GM12892 (cell line): Measurements from ENCODE around the gene P2RX1.

ENCODE experiments used
- DNase-seq: peaks from one replicate; pipeline ENCODE4 v3.0.0; 2011; ENCODE audit not compliant: insufficient read length
- FAIRE-seq: peaks from 2 replicates; lab custom pipeline; 2011; peaks lifted over from hg19 to GRCh38; lab: Jason Lieb, UNC
- POLR2A ChIP-seq: IDR thresholded peaks from 2 replicates; pipeline ENCODE4 v1.6.1; 2011; ENCODE audit warnings: low read depth, low read length, control low read depth
- POLR2AphosphoS5 ChIP-seq: IDR thresholded peaks from 2 replicates; pipeline ENCODE4 v1.6.1; 2011; ENCODE audit warnings: low read depth, low read length, control low read depth
- TAF1 ChIP-seq: IDR thresholded peaks from 2 replicates; pipeline ENCODE4 v1.6.1; 2011; ENCODE audit warnings: low read depth, mild to moderate bottlenecking, control low read depth, low read length, borderline replicate concordance

Gene P2RX1

DNA sequence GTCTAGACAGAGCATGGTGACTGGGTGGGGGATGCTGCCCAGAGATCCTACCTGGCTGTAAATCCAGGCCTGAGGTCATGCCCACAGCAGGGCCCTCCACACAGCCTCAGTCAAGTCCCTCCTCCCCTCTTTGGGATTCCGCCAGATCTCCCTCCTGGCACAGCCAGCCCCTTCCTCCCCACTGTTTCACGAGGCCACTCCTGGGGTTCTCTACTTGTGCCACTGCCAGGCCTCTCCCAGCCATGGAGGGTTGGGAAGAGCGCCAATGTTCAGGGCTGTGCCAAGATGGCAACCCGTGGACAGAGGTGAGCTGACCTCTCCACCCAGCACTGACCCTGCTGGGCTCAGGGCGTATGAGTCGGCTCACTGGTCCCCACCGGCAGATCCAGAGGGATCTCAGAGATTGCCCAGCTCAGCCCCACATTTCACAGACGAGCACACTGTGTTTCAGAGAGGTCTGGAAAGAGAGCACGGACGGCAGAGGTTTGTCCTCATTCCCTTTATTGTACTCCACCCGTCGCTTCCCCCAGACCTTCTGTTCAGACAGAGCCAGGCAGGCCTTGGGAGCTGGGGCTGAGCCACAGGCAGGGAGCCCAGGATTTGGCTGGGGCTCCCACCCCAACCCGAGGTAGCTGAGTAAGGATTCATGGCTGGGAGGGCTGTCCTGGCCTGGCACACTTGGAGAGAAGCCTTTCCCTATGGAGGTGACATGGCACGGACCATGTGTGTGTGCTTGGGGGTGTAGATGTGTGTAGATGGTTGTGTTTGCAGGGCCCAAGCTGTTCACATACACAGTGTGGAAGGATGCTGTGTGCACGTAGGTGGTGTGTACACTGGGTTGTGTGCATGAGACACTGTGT lies 19.9 kb downstream of the P2RX1 start:
- no peak for FAIRE-seq
- TF ChIP-seq POLR2AphosphoS5 (no peak), POLR2A (no peak)
- DNase-seq = no peak

GRCh38 chr17:3895354-3895753 lies 20.9 kb downstream of the P2RX1 start:
- no peak for FAIRE-seq
- no peak for TF ChIP-seq TAF1
- TF ChIP-seq POLR2A = no peak
- no peak for TF ChIP-seq POLR2AphosphoS5
- no peak for DNase-seq

- TF ChIP-seq TAF1 (no peak), POLR2A (no peak), POLR2AphosphoS5 (no peak)
- FAIRE-seq = no peak
- no peak for DNase-seq
Observed at GRCh38 chr17:3894911-3895343, 21.3 kb downstream of the P2RX1 start.

GRCh38 chr17:3894188-3894587 lies 22.1 kb downstream of the P2RX1 start:
- no peak for FAIRE-seq
- no peak for DNase-seq
- TF ChIP-seq POLR2AphosphoS5 (no peak), POLR2A (no peak), TAF1 (no peak)

GRCh38 chr17:3893720-3894116 lies 22.5 kb downstream of the P2RX1 start:
- TF ChIP-seq POLR2A (no peak), POLR2AphosphoS5 (no peak), TAF1 (no peak)
- FAIRE-seq (no peak), DNase-seq (no peak)

DNA sequence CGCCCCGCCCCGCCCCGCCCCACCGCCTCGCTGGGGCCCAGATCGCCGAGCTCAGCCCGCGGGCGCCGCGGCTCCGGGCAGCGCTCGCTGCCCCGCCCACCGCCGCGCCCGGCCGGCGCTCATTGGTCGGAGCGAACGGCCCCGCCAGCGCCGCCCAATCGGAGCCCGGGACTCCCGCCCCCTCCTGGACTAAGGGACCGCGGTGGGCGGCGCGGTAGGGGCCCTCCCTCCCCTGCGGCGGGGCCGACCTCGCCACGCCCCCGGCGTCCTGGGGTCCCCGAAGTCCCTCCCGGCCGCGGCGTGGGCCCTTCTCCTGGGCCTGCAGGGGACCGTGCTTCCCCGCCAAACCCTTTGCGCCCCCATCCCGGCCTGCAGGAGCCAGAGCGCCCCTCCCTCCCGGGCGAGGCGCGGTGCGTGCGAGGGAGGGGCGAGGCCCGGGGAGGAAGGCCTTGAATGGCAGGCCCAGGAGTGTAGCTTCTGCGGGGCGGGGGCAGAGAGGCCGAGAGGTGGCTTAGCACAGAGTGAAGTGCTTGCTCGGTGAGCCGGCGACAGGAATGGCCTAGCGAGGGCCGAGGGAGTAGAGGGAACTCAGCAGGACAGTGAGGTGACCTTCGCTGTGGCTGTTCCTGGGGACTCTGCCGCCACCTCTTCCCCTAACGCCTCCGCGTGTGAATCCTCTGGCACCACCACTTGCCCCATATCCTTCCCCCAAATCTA lies 23.1 kb downstream of the P2RX1 start, which contains the start of gene CAMKK1:
Gene CAMKK1, minus strand, starts transcription at position 51 of the 717 bp plus-strand sequence. CDS start 7,366 bp downstream, outside the sequence.
- FAIRE-seq (peak; percentile 94), DNase-seq (peak; percentile 99)
- TF ChIP-seq TAF1 (no peak), POLR2AphosphoS5 (no peak), POLR2A (no peak)

DNA sequence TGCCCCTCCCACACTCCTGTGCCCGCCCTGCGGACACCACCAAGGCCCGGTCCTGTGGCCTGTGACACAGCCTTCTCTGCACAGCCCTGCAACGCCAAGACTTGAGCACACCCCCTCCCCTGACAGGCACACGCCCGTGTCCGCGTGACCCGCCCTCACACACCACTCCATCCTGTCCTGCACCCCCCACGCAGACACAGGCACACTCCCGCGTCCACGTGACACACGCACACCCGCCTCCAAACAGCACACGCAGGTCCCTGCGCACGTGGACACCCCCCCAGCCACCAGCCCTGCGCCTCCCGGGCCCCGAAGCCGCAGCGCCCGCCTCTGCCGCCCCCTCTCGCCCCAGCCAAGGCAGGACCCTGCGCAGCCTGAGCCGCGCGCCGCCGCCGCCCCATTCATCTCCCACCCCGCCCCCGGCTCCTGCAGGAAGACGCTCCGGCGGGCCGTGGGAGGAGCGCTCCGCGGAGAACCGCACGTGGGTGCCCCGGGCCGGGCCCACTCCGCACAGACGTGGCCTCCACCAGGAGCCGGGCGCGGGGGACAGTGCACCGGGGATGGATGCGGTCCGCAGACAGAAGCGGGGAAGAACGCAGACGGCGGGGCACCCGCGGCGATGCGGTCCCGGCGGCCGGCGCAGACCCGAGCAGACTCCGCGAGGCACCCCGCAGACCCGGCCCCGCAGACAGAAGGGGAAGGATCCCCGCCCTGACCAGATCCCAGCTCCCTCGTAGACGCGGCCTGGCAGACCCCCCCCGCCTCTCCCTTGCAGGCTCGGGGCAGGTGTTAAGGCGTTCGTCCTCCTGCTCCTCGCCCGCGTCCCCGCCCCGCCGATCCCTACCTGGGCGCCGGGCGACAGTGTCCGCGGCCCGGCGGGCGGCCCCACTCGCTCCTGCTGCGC lies 23.9 kb downstream of the P2RX1 start:
- FAIRE-seq (peak; percentile 56), DNase-seq (no peak)
- no peak for TF ChIP-seq POLR2A
- TF ChIP-seq POLR2AphosphoS5 = no peak
- TF ChIP-seq TAF1 = no peak

- no peak for DNase-seq
- TF ChIP-seq TAF1 (no peak), POLR2A (no peak), POLR2AphosphoS5 (no peak)
- FAIRE-seq = no peak
Observed at GRCh38 chr17:3891626-3892094, 24.6 kb downstream of the P2RX1 start.

- DNase-seq (no peak), FAIRE-seq (no peak)
- TF ChIP-seq TAF1 (no peak), POLR2A (no peak), POLR2AphosphoS5 (no peak)
Observed at GRCh38 chr17:3890878-3891219, 25.4 kb downstream of the P2RX1 start.

GRCh38 chr17:3890082-3890877 lies 26.0 kb downstream of the P2RX1 start:
- DNase-seq = no peak
- TF ChIP-seq POLR2A = no peak
- TF ChIP-seq TAF1 = no peak
- TF ChIP-seq POLR2AphosphoS5 = no peak
- FAIRE-seq = peak; percentile 27
